Measurements from ENCODE around the gene RABEP1.

DNA sequence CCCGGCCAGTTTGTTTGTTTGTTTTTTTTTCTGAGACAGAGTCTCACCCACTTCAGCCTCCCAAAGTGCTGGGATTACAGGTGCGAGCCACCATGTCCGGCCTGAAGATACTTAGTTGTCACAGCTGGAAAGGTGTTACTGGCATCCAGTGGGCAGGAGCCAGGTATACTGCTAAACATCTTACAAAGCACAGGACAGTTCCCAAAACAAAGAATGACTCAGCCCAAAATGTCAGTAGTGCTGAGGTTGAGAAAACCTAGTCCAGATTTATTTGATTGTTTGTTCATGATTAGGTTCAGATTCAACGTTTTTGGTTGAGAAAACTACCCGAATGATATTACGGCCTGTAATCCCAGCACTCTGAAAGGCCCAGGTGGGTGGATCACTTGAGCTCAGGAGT is 18.6 kb upstream of the RABEP1 start:
- TF ChIP-seq, protein P1, sequence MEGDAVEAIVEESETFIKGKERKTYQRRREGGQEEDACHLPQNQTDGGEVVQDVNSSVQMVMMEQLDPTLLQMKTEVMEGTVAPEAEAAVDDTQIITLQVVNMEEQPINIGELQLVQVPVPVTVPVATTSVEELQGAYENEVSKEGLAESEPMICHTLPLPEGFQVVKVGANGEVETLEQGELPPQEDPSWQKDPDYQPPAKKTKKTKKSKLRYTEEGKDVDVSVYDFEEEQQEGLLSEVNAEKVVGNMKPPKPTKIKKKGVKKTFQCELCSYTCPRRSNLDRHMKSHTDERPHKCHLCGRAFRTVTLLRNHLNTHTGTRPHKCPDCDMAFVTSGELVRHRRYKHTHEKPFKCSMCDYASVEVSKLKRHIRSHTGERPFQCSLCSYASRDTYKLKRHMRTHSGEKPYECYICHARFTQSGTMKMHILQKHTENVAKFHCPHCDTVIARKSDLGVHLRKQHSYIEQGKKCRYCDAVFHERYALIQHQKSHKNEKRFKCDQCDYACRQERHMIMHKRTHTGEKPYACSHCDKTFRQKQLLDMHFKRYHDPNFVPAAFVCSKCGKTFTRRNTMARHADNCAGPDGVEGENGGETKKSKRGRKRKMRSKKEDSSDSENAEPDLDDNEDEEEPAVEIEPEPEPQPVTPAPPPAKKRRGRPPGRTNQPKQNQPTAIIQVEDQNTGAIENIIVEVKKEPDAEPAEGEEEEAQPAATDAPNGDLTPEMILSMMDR (conservative IDR thresholded peaks at IDR 0.05 in 1 of 2, IDR thresholded peaks at IDR 0.05 in 1 of 2; ENCODE audit: extremely low read depth in 1 of 2, insufficient read depth in 1 of 2, low read depth in 1 of 2, low read length in 2 of 2): no peak
- TF ChIP-seq EZH2 (IDR thresholded peaks at IDR 0.05; ENCODE audit: borderline replicate concordance, low read length): no peak
